Measurements from ENCODE around the gene NAP1L5.

NAP1L5 gene

DNA sequence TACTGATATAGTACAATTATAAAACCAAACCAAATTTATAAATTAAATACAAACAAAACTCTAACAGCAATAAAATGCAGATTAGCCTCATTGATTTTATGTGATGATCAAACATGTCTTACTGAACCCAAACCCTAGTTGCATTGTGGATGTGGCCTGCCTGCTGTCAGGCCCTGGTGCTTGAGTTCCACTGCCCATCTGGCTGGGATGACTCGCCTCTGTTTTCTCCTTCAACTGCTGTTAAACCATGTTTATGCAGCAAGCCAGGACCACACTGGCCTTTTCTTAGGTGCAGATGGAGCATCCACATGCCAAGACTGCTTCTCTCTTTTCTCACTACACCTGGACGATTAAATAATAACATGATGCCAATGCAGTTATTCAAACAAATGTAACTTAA, 22.6 kb downstream of the NAP1L5 start:
- no peak overlapping the region for H3K9ac ChIP-seq (ENCODE audit: low read length)
- H2AFZ ChIP-seq (ENCODE audit: low read depth, low read length, severe bottlenecking), result no peak overlapping the region
- no peaks in the 10 kb centered on the region for H3K9me2 ChIP-seq (replicated peaks; ENCODE audit: insufficient read depth, low read length)
- H3K79me2 ChIP-seq (ENCODE audit: insufficient read depth, low read length), result no peaks in the 10 kb centered on the region
- no peaks in the 10 kb centered on the region for H3K36me3 ChIP-seq (ENCODE audit: low read length)
- no peak overlapping the region for H3K27ac ChIP-seq (ENCODE audit: low read depth, low read length)
- no peak overlapping the region for H3K4me2 ChIP-seq (ENCODE audit: low read depth, low read length, poor library complexity, severe bottlenecking)
- no peaks in the 10 kb centered on the region for H3K27me3 ChIP-seq (ENCODE audit: low read length)
- TF ChIP-seq, protein P1, sequence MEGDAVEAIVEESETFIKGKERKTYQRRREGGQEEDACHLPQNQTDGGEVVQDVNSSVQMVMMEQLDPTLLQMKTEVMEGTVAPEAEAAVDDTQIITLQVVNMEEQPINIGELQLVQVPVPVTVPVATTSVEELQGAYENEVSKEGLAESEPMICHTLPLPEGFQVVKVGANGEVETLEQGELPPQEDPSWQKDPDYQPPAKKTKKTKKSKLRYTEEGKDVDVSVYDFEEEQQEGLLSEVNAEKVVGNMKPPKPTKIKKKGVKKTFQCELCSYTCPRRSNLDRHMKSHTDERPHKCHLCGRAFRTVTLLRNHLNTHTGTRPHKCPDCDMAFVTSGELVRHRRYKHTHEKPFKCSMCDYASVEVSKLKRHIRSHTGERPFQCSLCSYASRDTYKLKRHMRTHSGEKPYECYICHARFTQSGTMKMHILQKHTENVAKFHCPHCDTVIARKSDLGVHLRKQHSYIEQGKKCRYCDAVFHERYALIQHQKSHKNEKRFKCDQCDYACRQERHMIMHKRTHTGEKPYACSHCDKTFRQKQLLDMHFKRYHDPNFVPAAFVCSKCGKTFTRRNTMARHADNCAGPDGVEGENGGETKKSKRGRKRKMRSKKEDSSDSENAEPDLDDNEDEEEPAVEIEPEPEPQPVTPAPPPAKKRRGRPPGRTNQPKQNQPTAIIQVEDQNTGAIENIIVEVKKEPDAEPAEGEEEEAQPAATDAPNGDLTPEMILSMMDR (IDR thresholded peaks at IDR 0.05; ENCODE audit: insufficient read depth, low read length, poor library complexity, severe bottlenecking), result no peak
- TF ChIP-seq EZH2phosphoT487 (conservative IDR thresholded peaks at IDR 0.05; ENCODE audit: low read length), result no peak
- no peak overlapping the region for H3K4me3 ChIP-seq (ENCODE audit: insufficient read depth, low read length, poor library complexity, severe bottlenecking)
- H4K20me1 ChIP-seq (ENCODE audit: low read depth, low read length), result no peaks in the 10 kb centered on the region
- no peaks in the 10 kb centered on the region for H3F3A ChIP-seq (ENCODE audit: insufficient read depth)
- H3K9me3 ChIP-seq (ENCODE audit: insufficient read depth, low read length), result no peaks in the 10 kb centered on the region

DNA sequence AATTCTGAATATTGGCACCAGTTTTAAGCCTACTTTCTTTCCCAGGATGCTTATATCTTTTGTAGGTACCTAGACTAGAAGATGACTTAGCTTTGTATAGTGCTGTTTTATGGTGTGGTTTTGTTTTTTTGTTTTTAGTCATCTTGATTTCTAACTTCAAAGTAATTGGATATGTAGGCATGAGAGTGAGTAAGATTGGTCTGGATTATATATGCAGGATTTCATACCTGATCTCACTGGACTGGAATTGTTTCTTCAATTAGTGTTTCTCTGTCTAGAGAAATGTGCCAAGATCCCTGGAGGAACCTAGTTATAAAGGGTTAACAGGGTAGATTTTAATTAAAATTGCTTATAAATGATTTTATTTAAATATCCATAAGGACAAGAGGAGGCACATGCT, 23.1 kb downstream of the NAP1L5 start:
- H3K27me3 ChIP-seq (ENCODE audit: low read length), result no peaks in the 10 kb centered on the region
- no peaks in the 10 kb centered on the region for H3K79me2 ChIP-seq (ENCODE audit: insufficient read depth, low read length)
- no peak overlapping the region for H3K4me3 ChIP-seq (ENCODE audit: insufficient read depth, low read length, poor library complexity, severe bottlenecking)
- H2AFZ ChIP-seq (ENCODE audit: low read depth, low read length, severe bottlenecking), result no peak overlapping the region
- no peaks in the 10 kb centered on the region for H4K20me1 ChIP-seq (ENCODE audit: low read depth, low read length)
- H3K4me2 ChIP-seq (ENCODE audit: low read depth, low read length, poor library complexity, severe bottlenecking), result no peak overlapping the region
- H3K36me3 ChIP-seq (ENCODE audit: low read length), result no peaks in the 10 kb centered on the region
- no peak overlapping the region for H3K9ac ChIP-seq (ENCODE audit: low read length)
- no peaks in the 10 kb centered on the region for H3K9me3 ChIP-seq (ENCODE audit: insufficient read depth, low read length)
- TF ChIP-seq EZH2phosphoT487 (conservative IDR thresholded peaks at IDR 0.05; ENCODE audit: low read length), result no peak
- TF ChIP-seq, protein P1 (IDR thresholded peaks at IDR 0.05; ENCODE audit: insufficient read depth, low read length, poor library complexity, severe bottlenecking), result no peak
- H3K9me2 ChIP-seq (replicated peaks; ENCODE audit: insufficient read depth, low read length), result no peaks in the 10 kb centered on the region
- no peaks in the 10 kb centered on the region for H3F3A ChIP-seq (ENCODE audit: insufficient read depth)
- H3K27ac ChIP-seq (ENCODE audit: low read depth, low read length), result no peak overlapping the region

DNA sequence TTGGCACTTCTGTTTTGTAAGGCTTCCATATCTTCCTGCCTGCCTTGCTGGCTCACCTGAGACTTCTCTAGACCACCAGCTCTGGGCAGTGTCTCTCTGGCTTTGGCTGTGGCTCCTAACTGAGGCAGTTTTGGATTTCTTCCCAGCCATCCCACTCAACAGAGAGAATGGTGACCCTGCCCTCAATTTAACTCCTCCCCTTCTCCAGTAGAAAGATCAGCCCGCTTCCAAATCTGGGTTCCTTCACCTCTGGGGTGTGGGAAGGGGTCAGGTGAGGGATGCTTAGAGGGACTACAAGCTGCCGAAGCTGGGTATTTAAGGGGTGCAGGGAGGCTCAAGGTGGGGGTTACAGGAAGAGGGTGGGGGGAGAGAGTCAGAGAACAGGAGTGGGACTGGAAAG, 23.7 kb downstream of the NAP1L5 start:
- Histone ChIP-seq H3K9me3 (ENCODE audit: insufficient read depth, low read length) (no peaks in the 10 kb centered on the region), H3K4me2 (ENCODE audit: low read depth, low read length, poor library complexity, severe bottlenecking) (no peak overlapping the region), H3K27ac (ENCODE audit: low read depth, low read length) (no peak overlapping the region), H4K20me1 (ENCODE audit: low read depth, low read length) (no peaks in the 10 kb centered on the region), H2AFZ (ENCODE audit: low read depth, low read length, severe bottlenecking) (no peak overlapping the region), H3K36me3 (ENCODE audit: low read length) (no peaks in the 10 kb centered on the region), H3K4me3 (ENCODE audit: insufficient read depth, low read length, poor library complexity, severe bottlenecking) (no peak overlapping the region), H3K9ac (ENCODE audit: low read length) (no peak overlapping the region), H3K9me2 (replicated peaks; ENCODE audit: insufficient read depth, low read length) (no peaks in the 10 kb centered on the region), H3K27me3 (ENCODE audit: low read length) (no peaks in the 10 kb centered on the region), H3F3A (ENCODE audit: insufficient read depth) (no peaks in the 10 kb centered on the region), H3K79me2 (ENCODE audit: insufficient read depth, low read length) (no peaks in the 10 kb centered on the region)
- TF ChIP-seq, protein P1 (IDR thresholded peaks at IDR 0.05; ENCODE audit: insufficient read depth, low read length, poor library complexity, severe bottlenecking), result no peak
- no peak for TF ChIP-seq EZH2phosphoT487 (conservative IDR thresholded peaks at IDR 0.05; ENCODE audit: low read length)
